GM21737 (cell line): ENCODE data around the gene TNNI2.
"Not testable (repeated sequence)": the region's sequence is repeated elsewhere in the genome, so short reads cannot be mapped to it uniquely, and the experiment has no call there.

ENCODE experiments used
- ATAC-seq: cut with Tn5 transposase; IDR thresholded peaks from one replicate; pipeline ENCODE4 v1.9.1; 2021; ENCODE audit warnings: mild to moderate bottlenecking, moderate library complexity; ENCODE audit not compliant: unreplicated experiment

Gene TNNI2

GRCh38 chr11:1883346-1884302 is 44.8 kb downstream of the TNNI2 start:
- ATAC-seq: no peak

GRCh38 chr11:1884303-1884700 is 45.5 kb downstream of the TNNI2 start:
- no peak for ATAC-seq

- ATAC-seq: not testable (repeated sequence)
These were observed 47.8 kb downstream of the TNNI2 start for GRCh38 chr11:1886551-1886950.

- ATAC-seq: no peak
These were observed 48.9 kb downstream of the TNNI2 start for GRCh38 chr11:1887451-1888346.

- no peak for ATAC-seq
These were observed 49.6 kb downstream of the TNNI2 start for GRCh38 chr11:1888347-1888753.

- ATAC-seq: no peak
These were observed 50.0 kb downstream of the TNNI2 start for GRCh38 chr11:1888811-1889210.

- ATAC-seq: no peak
These were observed 50.6 kb downstream of the TNNI2 start for GRCh38 chr11:1889224-1889930.

GRCh38 chr11:1889941-1890855 is 51.4 kb downstream of the TNNI2 start:
- no peak for ATAC-seq
